A204.1 (cell line): ENCODE data around the gene ATP10A.

ENCODE experiments used
- FAIRE-seq: peaks from 2 replicates; lab custom pipeline; 2012; peaks lifted over from hg19 to GRCh38; lab: Jason Lieb, UNC

ATP10A gene

GRCh38 chr15:25717457-25718168, 145.5 kb downstream of the ATP10A start:
- no peak for FAIRE-seq

- no peak for FAIRE-seq
Measured at GRCh38 chr15:25717127-25717456, 146.0 kb downstream of the ATP10A start.

- no peak for FAIRE-seq
Measured at GRCh38 chr15:25716414-25717126, 146.6 kb downstream of the ATP10A start.

- FAIRE-seq: no peak
Measured at GRCh38 chr15:25715536-25716413, 147.4 kb downstream of the ATP10A start.

GRCh38 chr15:25714538-25714840, 148.6 kb downstream of the ATP10A start:
- no peak for FAIRE-seq

GRCh38 chr15:25713736-25714537, 149.2 kb downstream of the ATP10A start:
- FAIRE-seq: no peak

- FAIRE-seq: no peak
Measured at GRCh38 chr15:25712961-25713355, 150.2 kb downstream of the ATP10A start.

- FAIRE-seq: no peak
Measured at GRCh38 chr15:25712192-25712960, 150.8 kb downstream of the ATP10A start.

- no peak for FAIRE-seq
Measured at GRCh38 chr15:25711691-25712090, 151.4 kb downstream of the ATP10A start.

GRCh38 chr15:25711164-25711563, 152.0 kb downstream of the ATP10A start:
- FAIRE-seq: no peak

- no peak for FAIRE-seq
Measured at GRCh38 chr15:25710184-25710583, 152.9 kb downstream of the ATP10A start.

GRCh38 chr15:25709437-25710159, 153.5 kb downstream of the ATP10A start:
- no peak for FAIRE-seq

GRCh38 chr15:25708391-25708790, 154.7 kb downstream of the ATP10A start:
- FAIRE-seq: no peak

- no peak for FAIRE-seq
Measured at GRCh38 chr15:25707656-25708365, 155.3 kb downstream of the ATP10A start.

GRCh38 chr15:25706176-25706955, 156.8 kb downstream of the ATP10A start:
- no peak for FAIRE-seq

- no peak for FAIRE-seq
Measured at GRCh38 chr15:25705433-25706115, 157.6 kb downstream of the ATP10A start.

- FAIRE-seq: no peak
Measured at GRCh38 chr15:25703726-25704125, 159.4 kb downstream of the ATP10A start.

GRCh38 chr15:25701721-25702465, 161.2 kb downstream of the ATP10A start:
- no peak for FAIRE-seq
